Measurements from ENCODE around the gene PRSS2.

PRSS2 gene

DNA sequence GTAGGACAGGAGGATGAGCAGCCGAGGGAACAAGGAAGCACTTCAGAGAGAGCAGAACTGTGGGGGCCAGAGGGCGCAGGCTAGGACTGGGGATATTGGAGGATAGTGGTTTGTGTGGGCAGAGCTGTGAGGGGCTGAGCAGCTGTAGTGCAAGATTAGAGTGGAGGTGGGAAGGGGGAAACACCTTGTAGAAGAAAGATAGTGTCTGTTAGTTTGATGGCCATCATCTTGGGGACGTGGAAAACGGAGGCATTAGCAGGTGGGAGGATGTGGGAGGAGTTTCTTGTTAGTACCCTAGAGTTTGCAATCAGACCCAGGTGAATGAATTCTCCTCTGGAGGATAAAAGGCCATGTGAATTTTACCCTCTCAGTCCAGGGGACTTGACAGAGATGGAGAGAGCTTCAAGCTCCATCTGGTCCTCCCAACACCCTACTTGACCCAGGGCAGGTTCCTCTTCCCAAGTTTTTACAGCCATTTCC is 34.0 kb downstream of the PRSS2 start:
- no peak for DNase-seq

- DNase-seq: no peak
Observed at GRCh38 chr7:142805350-142806021, 34.7 kb downstream of the PRSS2 start.

GRCh38 chr7:142806022-142806356 is 35.2 kb downstream of the PRSS2 start:
- no peak for DNase-seq

- DNase-seq: no peak
Observed at GRCh38 chr7:142806957-142807356, 36.2 kb downstream of the PRSS2 start.

- DNase-seq: no peak
Observed at GRCh38 chr7:142807855-142808460, 37.2 kb downstream of the PRSS2 start.

GRCh38 chr7:142808461-142808801 is 37.7 kb downstream of the PRSS2 start:
- no peak for DNase-seq

DNA sequence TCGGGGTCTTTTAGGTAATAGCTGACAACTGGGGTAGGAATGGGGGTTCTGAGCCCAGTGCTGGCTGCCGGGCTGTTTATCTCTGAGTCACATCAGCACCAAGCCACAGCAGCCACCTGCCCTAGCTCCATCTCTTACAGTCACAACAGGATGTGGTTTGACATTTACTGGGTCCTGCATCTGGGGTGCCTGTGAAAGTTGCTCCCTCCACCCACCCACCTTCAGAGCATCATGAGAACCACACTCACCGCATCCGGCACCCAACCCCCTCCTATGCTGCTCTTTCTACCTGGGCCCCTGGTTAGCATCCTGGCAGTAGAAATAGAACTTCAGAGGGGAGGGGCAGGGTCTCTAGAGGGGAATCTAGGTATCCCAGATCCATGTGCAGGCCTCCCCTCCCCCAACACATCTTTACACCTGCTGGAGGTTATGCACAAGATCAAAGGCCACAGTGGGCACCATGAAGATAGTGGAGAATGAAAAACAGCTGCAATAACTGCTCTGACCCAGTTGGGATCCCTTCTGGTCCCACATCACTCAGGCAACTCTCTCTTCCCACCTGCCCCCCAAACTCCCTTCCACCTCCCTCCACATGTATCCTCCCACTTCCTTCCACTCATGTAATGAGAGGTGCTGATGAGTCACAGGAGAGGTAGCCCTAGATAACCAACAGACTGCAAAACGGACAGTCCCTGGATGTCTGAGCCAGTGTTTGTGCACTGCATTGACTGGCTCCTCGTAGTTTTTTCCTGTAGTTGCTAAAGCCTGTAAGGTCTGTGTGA is 38.2 kb downstream of the PRSS2 start:
- no peak for DNase-seq

GRCh38 chr7:142809671-142810070 is 38.9 kb downstream of the PRSS2 start:
- DNase-seq: no peak

DNA sequence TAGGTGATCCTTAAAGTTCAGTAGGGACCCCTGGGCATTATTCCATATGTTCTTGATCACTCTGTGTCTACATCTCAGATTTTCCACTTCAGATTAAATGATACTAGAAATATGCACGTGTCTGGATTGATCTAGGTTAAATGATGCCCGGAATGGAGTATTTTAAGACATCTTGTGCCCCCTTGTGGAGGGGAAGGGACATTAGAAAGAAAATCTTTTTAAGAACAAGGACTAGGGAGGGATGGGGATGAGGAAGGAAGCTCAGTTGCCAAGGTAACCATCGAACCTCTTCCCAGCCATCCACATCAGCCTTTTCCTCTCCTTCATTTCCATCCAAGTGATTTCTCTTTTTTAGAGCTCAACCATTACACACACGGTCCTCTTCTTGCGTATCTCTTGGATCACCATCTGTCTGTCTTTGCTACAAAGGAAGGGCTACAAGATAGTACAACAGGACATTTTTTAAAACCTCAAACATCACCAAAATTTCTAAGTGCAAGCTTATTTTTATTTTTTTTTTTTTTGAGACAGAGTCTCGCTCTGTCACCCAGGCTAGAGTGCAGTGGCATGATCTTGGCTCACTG is 40.5 kb downstream of the PRSS2 start:
- peak; percentile 62 for DNase-seq

DNA sequence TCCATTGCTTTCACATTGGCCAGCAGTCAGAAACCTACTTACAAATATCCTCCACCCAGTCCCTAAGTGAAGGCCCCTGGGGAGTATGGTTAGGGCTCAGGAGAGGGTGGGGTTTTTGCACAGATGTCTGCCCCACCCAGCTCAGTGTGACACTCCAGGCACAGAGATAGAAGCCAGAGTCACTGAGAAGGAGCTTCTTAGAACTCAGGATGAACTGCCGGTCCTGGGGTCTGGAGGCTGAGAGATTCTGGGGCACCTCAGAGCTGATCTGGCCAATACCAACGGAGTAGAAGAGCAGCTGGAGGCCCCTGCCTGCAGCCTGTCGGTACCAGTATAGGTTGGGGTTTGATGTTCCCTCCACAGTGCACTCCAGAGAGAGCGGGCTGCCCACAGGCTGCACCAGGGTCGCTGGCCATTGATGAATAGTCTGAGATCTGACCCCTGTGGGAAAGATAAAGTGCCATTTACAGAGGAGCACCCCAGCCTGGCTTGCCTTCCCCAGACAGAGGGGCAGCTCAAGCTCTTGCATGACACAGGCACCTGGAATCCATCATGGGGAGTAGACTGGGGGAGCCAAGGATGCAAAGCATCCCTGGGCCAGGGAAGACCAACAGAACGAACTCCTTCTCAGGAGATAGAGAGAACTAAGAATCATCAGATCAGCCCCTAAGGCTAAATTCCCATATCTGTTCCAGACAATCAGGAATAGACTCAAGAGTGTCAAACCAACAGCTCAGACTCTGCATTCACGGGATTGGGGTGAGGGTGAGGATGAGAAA is 41.9 kb downstream of the PRSS2 start:
- no peak for DNase-seq

DNA sequence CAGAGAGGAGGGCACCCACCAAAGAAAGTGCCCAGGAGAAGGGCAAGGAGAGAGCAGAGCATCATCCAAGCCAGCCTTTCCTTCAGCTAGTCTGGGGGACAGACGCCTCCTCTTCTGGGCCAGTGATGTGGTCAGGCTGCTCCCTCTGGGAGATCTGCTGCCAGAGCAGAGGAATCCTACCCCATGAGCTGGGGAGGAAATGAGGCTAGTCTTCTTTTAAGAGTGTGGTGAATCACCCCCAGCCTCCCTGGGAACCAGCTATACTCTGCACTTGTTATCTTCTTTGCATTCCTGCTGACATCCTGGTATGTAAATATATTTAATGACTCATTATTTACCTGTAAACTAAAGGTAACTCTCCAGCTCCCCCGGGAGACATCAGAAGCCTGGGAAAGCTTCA is 42.5 kb downstream of the PRSS2 start:
- DNase-seq: peak; percentile 71

DNA sequence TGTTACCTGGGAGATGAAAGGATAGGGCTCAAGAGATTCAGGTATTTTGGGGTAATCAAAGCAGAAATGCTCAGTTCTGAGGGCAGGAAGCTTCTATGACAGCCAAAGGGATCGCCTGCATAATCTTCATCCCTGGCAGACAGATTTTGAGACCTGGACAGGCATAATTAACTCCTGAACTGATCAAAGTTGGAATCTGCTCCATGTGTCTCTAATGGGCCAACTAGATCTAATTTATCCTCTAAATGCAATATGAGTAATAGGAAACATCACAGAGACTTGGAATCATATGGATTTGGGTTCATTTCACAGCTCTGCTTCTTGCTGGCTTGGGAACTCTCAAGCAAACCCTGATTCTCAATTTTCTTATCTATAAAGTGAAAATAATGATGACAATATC is 42.9 kb downstream of the PRSS2 start:
- no peak for DNase-seq

- no peak for DNase-seq
Observed at GRCh38 chr7:142814451-142814850, 43.7 kb downstream of the PRSS2 start.

- no peak for DNase-seq
Observed at GRCh38 chr7:142815134-142815533, 44.4 kb downstream of the PRSS2 start.

GRCh38 chr7:142817506-142817905 is 46.7 kb downstream of the PRSS2 start:
- no peak for DNase-seq

GRCh38 chr7:142819530-142819929 is 48.8 kb downstream of the PRSS2 start:
- DNase-seq: no peak

GRCh38 chr7:142822714-142823113 is 51.9 kb downstream of the PRSS2 start:
- no peak for DNase-seq
